OCI-LY1 (cell line): Measurements from ENCODE around the gene SLC6A18.
"Not testable (repeated sequence)": the region's sequence is repeated elsewhere in the genome, so short reads cannot be mapped to it uniquely, and the experiment has no call there.

Experiments used
- EZH2 ChIP-seq: fragments of 200-600 bp; sonication (generic), shearing (Covaris generic); IDR thresholded peaks from 2 replicates; pipeline ENCODE4 v1.8.0; 2017; ENCODE audit warnings: borderline replicate concordance, mixed run types, mild to moderate bottlenecking, antibody characterized with exemption, low read length, moderate library complexity, mixed read lengths
- TF ChIP-seq, protein P1 (sequence below): fragments of 200-600 bp; sonication (generic), shearing (Covaris generic); IDR thresholded peaks from 2 replicates; pipeline ENCODE4 v1.5.1; 2017; ENCODE audit warnings: mild to moderate bottlenecking, antibody characterized with exemption, low read length, moderate library complexity, mixed read lengths

DNA sequence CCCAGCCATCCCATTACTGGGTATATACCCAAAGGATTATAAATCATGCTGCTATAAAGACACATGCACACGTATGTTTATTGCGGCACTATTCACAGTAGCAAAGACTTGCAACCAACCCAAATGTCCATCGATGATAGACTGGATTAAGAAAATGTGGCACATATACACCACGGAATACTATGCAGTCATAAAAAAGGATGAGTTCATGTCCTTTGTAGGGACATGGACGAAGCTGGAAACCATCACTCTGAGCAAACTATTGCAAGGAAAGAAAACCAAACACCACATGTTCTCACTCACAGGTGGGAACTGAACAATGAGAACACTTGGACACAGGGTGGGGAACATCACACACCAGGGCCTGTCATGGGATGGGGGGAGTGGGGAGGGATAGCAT is 42.3 kb downstream of the SLC6A18 start:
- TF ChIP-seq, protein P1, sequence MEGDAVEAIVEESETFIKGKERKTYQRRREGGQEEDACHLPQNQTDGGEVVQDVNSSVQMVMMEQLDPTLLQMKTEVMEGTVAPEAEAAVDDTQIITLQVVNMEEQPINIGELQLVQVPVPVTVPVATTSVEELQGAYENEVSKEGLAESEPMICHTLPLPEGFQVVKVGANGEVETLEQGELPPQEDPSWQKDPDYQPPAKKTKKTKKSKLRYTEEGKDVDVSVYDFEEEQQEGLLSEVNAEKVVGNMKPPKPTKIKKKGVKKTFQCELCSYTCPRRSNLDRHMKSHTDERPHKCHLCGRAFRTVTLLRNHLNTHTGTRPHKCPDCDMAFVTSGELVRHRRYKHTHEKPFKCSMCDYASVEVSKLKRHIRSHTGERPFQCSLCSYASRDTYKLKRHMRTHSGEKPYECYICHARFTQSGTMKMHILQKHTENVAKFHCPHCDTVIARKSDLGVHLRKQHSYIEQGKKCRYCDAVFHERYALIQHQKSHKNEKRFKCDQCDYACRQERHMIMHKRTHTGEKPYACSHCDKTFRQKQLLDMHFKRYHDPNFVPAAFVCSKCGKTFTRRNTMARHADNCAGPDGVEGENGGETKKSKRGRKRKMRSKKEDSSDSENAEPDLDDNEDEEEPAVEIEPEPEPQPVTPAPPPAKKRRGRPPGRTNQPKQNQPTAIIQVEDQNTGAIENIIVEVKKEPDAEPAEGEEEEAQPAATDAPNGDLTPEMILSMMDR: not testable (repeated sequence)
- TF ChIP-seq EZH2: not testable (repeated sequence)
